ENCODE data around the gene ADGRL1. TPM values are rescaled to one million over a fixed set of nuclear protein-coding genes. Genes with fewer than 3 reads are reported as not detected.

Gene ADGRL1
- total and polyA plus RNA-seq, 2 of the 8 experiments (the other 6 are each of a cell fraction or from before 2014, with no cell fraction given): 95.6 to 112 TPM

DNA sequence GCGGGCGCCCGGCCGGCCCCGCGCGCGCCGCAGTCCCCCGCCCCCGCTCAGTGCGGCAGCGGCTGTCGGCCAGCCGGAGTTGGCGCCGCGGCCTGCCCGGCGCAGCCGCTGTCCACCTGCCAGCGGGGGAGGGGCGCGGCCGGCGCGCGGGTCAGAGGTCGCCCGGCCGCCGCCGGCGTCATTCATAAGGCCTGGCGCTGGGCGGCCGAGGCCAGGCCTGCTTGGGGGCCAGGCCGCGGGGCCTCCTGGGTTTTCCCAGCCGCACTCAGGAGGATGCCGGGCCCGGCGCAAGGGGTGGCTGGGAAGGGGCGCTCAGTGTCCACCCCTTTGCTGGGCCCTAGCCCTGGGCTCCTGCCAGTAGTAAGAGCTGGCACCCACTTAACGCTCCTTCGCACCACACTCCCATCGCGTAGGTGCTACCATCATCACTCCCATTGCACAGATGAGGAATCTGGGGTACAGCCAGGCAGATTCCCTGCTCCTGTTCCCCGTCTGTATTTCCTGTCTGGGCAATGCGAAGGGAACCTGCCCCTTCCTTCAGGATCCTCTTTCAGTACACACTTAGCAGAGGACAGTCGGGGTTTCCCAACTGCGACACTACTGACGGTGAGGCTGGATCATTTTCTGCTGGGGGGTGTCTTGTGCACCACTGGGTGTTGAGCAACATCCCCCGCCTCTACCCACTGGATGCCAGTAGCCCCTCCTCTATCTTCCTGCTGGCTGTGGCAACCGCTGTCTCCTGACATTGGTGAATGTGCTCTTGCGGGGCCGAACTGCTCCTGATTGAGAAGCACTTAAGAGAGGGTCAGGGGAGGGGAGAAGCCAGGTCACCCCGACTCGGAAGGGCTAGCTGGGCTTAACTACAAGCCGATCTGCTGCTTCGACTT is 87.6 kb downstream of the ADGRL1 start:
- no peaks in the 10 kb centered on the region; the same call in 1 of the 2 replicates for H3K79me1 ChIP-seq (ENCODE audit: low read depth, low read length)
- H3K36me3 ChIP-seq (ENCODE audit: control insufficient read depth in 2 of 4, insufficient read depth in 4 of 4, low read length in 3 of 4): peaks cover 0 to 12% (median 3%) of the 10 kb centered on the region in 4 experiments; a peak in 4 of 8 replicates
- H3K27ac ChIP-seq (ENCODE audit: low read depth, low read length): 0 out of 2 replicates have a peak overlapping the region, but pooled peaks have one; percentile 29
- H2BK20ac ChIP-seq (ENCODE audit: low read length): no peak overlapping the region
- H3K27me3 ChIP-seq (replicated peaks in 1 of 4; ENCODE audit: control insufficient read depth in 3 of 4, extremely low read depth in 1 of 4, insufficient read depth in 3 of 4, low read length in 3 of 4): no peaks in the 10 kb centered on the region; a peak in 2 of 7 replicates
- no peak overlapping the region for H2BK15ac ChIP-seq (ENCODE audit: low read length)
- peak overlapping the region; percentile 66; the same call in 1 of the 2 replicates for H2BK5ac ChIP-seq (ENCODE audit: low read depth, low read length)
- no peak overlapping the region for H3K14ac ChIP-seq (ENCODE audit: insufficient read length)
- H4K20me1 ChIP-seq (replicated peaks in 1 of 2; ENCODE audit: control insufficient read depth in 1 of 2, insufficient read depth in 2 of 2, low read length in 2 of 2): peaks cover 7 to 16% of the 10 kb centered on the region in 2 experiments
- no peak overlapping the region for H2AK5ac ChIP-seq (ENCODE audit: low read depth, low read length)
- no peaks in the 10 kb centered on the region for H3K9me3 ChIP-seq (ENCODE audit: insufficient read depth in 2 of 2, low read depth in 1 of 2, low read length in 1 of 2)
- 0 out of 4 replicates have a peak, but pooled peaks cover 0 to 3% of the 10 kb centered on the region in 2 experiments for H3K79me2 ChIP-seq (ENCODE audit: control insufficient read depth in 1 of 2, insufficient read depth in 2 of 2, low read length in 2 of 2)
- peak overlapping the region; percentile 41 to 61 (median 50) for H3K4me3 ChIP-seq (ENCODE audit: extremely low read depth in 1 of 4, insufficient read depth in 2 of 4, low read depth in 3 of 4, low read length in 4 of 4)
- POLR2A ChIA-PET (ENCODE audit: partially characterized antibody): interaction anchor here (1.0 to 11.0 kb wide), 7 partner anchors 8 to 229 kb away, joined by 3 to 109 read pairs (median 3); partner anchors contain the start of gene ASF1B
- H4K91ac ChIP-seq (replicated peaks; ENCODE audit: insufficient read length, low read length): peak overlapping the region; percentile 88
- no peak overlapping the region for H4K5ac ChIP-seq (ENCODE audit: insufficient read length, low read depth, low read length)
- H4K8ac ChIP-seq (ENCODE audit: extremely low read depth, insufficient read depth, low read length): no peak overlapping the region; the same call in 1 of the 2 replicates
- H3K56ac ChIP-seq (replicated peaks; ENCODE audit: insufficient read length, low read depth, low read length): no peak overlapping the region
- H3K23ac ChIP-seq (ENCODE audit: insufficient read length): no peak overlapping the region
- H3K4me1 ChIP-seq (replicated peaks in 1 of 4; ENCODE audit: control insufficient read depth in 3 of 4, insufficient read depth in 4 of 4, low read length in 3 of 4): peaks cover 6 to 19% (median 10%) of the 10 kb centered on the region in 4 experiments
- DNase-seq (ENCODE audit: low read depth in 1 of 2, low spot score in 2 of 2) (peak in 1 of 2 experiments; percentile 68), FAIRE-seq (no peak)
- peak overlapping the region; percentile 77 to 94 for H3K4me2 ChIP-seq (ENCODE audit: insufficient read depth in 1 of 2, low read depth in 2 of 2, low read length in 2 of 2)
- WGBS, 2 experiments (ENCODE audit: extremely low coverage in 1 of 2, insufficient coverage in 1 of 2, insufficient read length in 1 of 2, insufficient replicate concordance in 2 of 2, low coverage in 1 of 2, low lambda C conversion rate in 2 of 2, missing lambda C conversion rate in 1 of 2): 24% methylated on average over 44 of the region's 61 CpGs; no CpG with 5 or more reads in 1 of the 2 experiments
- H2AFZ ChIP-seq (ENCODE audit: low read length): no peak overlapping the region
- no peak overlapping the region for H3K18ac ChIP-seq (ENCODE audit: extremely low read depth, low read length)
- CTCF ChIA-PET (ENCODE audit: partially characterized antibody): interaction anchor here (0.5 to 11.3 kb wide), 5 partner anchors 15 to 362 kb away, joined by 3 to 105 read pairs (median 3); partner anchors contain the start of gene ASF1B
- no peak overlapping the region for H2BK120ac ChIP-seq (replicated peaks; ENCODE audit: low read depth, low read length)
- H3K9ac ChIP-seq (replicated peaks in 1 of 4; ENCODE audit: extremely low read depth in 1 of 4, low read depth in 3 of 4, low read length in 3 of 4): peak overlapping the region; percentile 49 to 69 (median 58)
- no peak overlapping the region for H3K4ac ChIP-seq (replicated peaks; ENCODE audit: insufficient read length, low read depth, low read length)
- H3K23me2 ChIP-seq (ENCODE audit: low read depth, low read length): peaks cover 8% of the 10 kb centered on the region
- no peak overlapping the region for H2BK12ac ChIP-seq (ENCODE audit: low read depth, low read length)
- TF ChIP-seq GTF2F1 (IDR thresholded peaks at IDR 0.05; ENCODE audit: borderline replicate concordance, low read depth, low read length): no peak
- TF ChIP-seq POLR2A (IDR thresholded peaks at IDR 0.05; ENCODE audit: control extremely low read depth in 1 of 2, low read depth in 2 of 2, low read length in 2 of 2): no peak
- peak; percentile 47 for TF ChIP-seq PHF8 (conservative IDR thresholded peaks at IDR 0.05; ENCODE audit: low read depth, low read length)
- TF ChIP-seq NANOG (IDR thresholded peaks at IDR 0.05; ENCODE audit: insufficient read depth, low read depth, low read length, poor library complexity, severe bottlenecking): no peak
- no peak for TF ChIP-seq SIRT6 (IDR thresholded peaks at IDR 0.05; ENCODE audit: low read length)
- TF ChIP-seq CEBPB (IDR thresholded peaks at IDR 0.05; ENCODE audit: low read depth, low read length): peak; percentile 50; the same call in 1 of the 2 replicates
- TF ChIP-seq MAFK (IDR thresholded peaks at IDR 0.05; ENCODE audit: low read depth, low read length): no peak
- peak; percentile 33 for TF ChIP-seq KDM4A (IDR thresholded peaks at IDR 0.05; ENCODE audit: low read depth, low read length, severe bottlenecking)
- no peak for TF ChIP-seq SP4 (IDR thresholded peaks at IDR 0.05; ENCODE audit: low read length)
- TF ChIP-seq RXRA (IDR thresholded peaks at IDR 0.05; ENCODE audit: insufficient read depth, low read depth, low read length): no peak
- TF ChIP-seq GABPA (IDR thresholded peaks at IDR 0.05; ENCODE audit: borderline replicate concordance, insufficient read depth, low read length): 0 out of 2 replicates have a peak, but pooled peaks have one; percentile 11
